HEK293T (cell line): Measurements from ENCODE around the gene SUSD1.

Source experiments
- ARNT ChIP-seq: fragments of 450-650 bp; IDR thresholded peaks from 2 replicates; pipeline ENCODE4 v1.6.1; 2017; ENCODE audit warnings: mild to moderate bottlenecking
- BHLHE40 ChIP-seq: fragments of 450-650 bp; IDR thresholded peaks from 2 replicates; pipeline ENCODE4 v1.6.1; 2016; ENCODE audit warnings: mild to moderate bottlenecking, moderate library complexity, borderline replicate concordance
- ELF4 ChIP-seq: fragments of 450-650 bp; IDR thresholded peaks from 2 replicates; pipeline ENCODE4 v1.6.1; 2017; ENCODE audit warnings: antibody characterized with exemption
- FOXA1 ChIP-seq: fragments of 450-650 bp; IDR thresholded peaks from 2 replicates; pipeline ENCODE4 v1.6.1; 2016; ENCODE audit warnings: mild to moderate bottlenecking
- FOXK2 ChIP-seq: fragments of 450-650 bp; IDR thresholded peaks from 2 replicates; pipeline ENCODE4 v1.6.1; 2016; ENCODE audit warnings: mild to moderate bottlenecking
- FOXM1 ChIP-seq: fragments of 450-650 bp; IDR thresholded peaks from 2 replicates; pipeline ENCODE4 v1.6.1; 2017; ENCODE audit warnings: mild to moderate bottlenecking, borderline replicate concordance
- L3MBTL2 ChIP-seq: fragments of 450-650 bp; conservative IDR thresholded peaks from 2 replicates; pipeline ENCODE4 v1.6.1; 2016; ENCODE audit warnings: mild to moderate bottlenecking
- LEF1 ChIP-seq: fragments of 450-650 bp; IDR thresholded peaks from 2 replicates; pipeline ENCODE4 v1.6.1; 2017; ENCODE audit warnings: mild to moderate bottlenecking, borderline replicate concordance
- NFRKB ChIP-seq: fragments of 450-650 bp; IDR thresholded peaks from 2 replicates; pipeline ENCODE4 v1.6.1; 2016; ENCODE audit warnings: mild to moderate bottlenecking, moderate library complexity
- PKNOX1 ChIP-seq: fragments of 450-650 bp; IDR thresholded peaks from 2 replicates; pipeline ENCODE4 v1.6.1; 2016
- SP1 ChIP-seq: fragments of 450-650 bp; IDR thresholded peaks from 2 replicates; pipeline ENCODE4 v1.6.1; 2017
- SUZ12 ChIP-seq: fragments of 450-650 bp; IDR thresholded peaks from 2 replicates; pipeline ENCODE4 v1.6.1; 2016; ENCODE audit warnings: mild to moderate bottlenecking
- ZNF384 ChIP-seq: fragments of 450-650 bp; IDR thresholded peaks from 2 replicates; pipeline ENCODE4 v1.6.1; 2016

GRCh38 chr9:111999319-111999718 is 175.8 kb downstream of the SUSD1 start:
- TF ChIP-seq NFRKB (no peak), FOXK2 (no peak), SP1 (no peak), FOXA1 (no peak), L3MBTL2 (no peak), BHLHE40 (no peak), SUZ12 (no peak), LEF1 (no peak), ZNF384 (no peak), PKNOX1 (no peak), ELF4 (no peak), FOXM1 (no peak), ARNT (no peak)
